Iris pigment epithelial cell (primary cell): ENCODE data around the gene OR10P1.
"Not testable (repeated sequence)": the region's sequence is repeated elsewhere in the genome, so short reads cannot be mapped to it uniquely, and the experiment has no call there.

Experiments
- DNase-seq: peaks from one replicate; pipeline ENCODE4 v3.0.0-alpha.2; 2011; ENCODE audit warnings: low read depth

The OR10P1 gene

DNA sequence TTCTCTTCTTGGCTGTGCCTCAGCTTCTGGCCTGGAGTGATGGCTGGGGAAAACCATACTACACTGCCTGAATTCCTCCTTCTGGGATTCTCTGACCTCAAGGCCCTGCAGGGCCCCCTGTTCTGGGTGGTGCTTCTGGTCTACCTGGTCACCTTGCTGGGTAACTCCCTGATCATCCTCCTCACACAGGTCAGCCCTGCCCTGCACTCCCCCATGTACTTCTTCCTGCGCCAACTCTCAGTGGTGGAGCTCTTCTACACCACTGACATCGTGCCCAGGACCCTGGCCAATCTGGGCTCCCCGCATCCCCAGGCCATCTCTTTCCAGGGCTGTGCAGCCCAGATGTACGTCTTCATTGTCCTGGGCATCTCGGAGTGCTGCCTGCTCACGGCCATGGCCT, at the start of gene OR10P1:
Gene OR10P1 (plus strand): TSS at position 40 of the 400 bp plus-strand sequence. CDS start 0 bp downstream, at position 40.
- no peak for DNase-seq

GRCh38 chr12:55590152-55590551, 46.5 kb upstream of the OR10P1 start:
- not testable (repeated sequence) for DNase-seq

DNA sequence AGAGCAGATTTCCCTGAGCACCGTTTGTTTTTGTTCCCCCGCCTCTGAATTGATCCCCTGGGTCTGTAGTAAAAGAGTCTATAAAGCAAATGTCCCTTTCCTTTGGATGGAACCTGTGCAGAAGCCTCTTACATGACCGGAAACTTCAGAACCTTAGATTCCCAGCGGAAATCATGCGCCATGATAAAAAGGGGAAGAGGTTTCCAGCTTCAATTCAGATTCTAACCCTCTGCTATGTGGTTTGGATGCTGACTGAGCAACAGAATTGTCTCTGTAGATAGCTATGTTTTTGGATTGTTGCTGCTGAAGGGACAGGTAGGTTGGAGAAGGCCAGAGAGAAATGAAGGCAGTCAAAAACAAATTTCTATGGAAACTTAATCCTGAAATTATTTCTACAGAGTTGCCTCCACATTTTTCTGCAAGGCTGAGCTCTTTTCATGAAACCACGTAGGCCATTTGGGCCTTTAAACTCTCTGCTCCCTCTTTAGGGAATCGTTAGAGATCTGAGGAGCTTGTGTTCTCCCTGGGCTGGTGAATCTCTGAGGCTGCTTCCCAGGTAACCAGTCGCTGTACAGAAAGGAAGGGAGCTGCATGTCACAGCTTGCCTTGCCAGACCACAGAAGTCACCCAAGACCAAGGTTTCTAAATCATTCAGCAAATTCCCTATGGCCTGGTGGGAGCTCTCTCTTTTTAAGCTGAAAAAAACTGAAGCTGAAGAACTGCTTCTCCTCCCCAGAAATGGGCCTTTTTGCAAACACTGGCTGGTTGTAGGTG, 28.7 kb upstream of the OR10P1 start:
- no peak for DNase-seq

DNA sequence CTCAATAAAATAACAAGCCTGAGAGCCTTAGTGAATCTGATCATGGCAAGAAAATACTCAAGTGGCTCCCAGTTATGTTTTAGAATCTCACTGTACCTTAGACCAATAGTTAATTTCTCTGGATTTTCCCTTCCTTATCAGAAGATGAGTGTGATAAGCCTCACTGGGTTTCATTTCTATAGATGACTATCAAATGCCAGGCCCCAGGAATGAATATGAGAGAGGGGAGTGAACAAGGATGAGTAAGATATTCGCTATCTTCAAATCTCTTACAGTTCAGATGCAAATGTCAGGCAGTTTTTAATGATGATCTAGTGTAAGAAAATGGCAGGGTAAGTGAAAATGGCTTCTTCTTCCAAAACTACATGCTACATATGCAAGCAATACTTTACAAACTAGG, 26.1 kb upstream of the OR10P1 start:
- DNase-seq, result no peak

DNA sequence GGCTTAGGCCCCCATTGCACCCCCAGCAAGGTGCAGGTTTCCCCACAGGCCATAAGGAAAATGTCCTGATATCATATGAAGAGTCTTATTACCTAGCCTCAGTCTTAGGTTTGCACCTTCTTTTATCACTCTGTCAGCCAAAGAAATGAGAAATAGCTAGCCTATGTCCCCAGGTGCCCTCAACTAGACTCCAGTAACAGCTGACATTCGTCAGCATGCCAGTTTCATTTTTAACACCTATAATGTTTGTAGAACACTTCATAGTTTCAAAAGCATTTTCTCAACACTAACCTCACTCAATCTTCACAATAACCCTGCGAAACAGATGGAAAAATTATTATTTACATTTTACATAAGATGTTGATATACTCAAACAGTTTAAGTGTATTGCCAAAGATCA, 24.0 kb upstream of the OR10P1 start:
- DNase-seq, result no peak

- DNase-seq, result no peak
Measured at GRCh38 chr12:55614764-55615163, 21.9 kb upstream of the OR10P1 start.

DNA sequence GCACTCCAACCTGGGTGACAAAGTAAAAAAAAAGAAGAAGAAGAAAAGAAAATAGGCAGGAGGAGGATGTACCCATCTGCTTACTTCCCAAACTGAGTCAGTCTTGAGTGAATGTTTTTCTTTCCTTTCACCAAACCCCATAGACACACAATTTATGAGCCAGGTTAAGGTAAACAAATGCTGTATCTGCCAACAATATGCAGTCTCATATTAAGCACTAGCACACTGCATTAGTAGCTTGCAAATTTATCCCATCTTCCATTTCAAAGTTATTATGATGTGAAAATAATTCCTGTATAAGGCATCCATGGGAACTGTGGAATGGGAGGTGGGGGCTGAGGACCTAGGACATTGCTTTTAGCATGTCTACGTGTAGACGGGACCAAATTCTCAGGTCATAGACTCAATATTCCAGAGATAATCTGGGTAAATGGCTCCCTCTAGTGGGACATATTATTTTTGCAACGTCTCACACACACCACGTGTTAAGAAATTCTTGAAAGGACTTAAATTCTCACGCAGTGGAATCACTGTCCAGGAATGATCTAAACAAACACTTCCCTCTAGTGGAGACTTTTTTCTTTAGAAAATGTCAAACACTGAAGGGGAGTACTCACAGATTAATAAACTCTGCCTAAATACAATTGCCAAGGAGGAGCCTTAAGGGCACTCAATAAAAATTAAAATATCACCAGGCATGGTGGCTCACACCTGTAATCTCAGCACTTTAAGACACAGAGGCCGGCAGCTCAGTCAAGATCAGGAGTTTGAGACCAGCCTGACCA, 17.1 kb upstream of the OR10P1 start:
- peak; percentile 89 for DNase-seq

- DNase-seq, result peak; percentile 15
Measured at GRCh38 chr12:55624056-55624455, 12.6 kb upstream of the OR10P1 start.

GRCh38 chr12:55626154-55626553, 10.5 kb upstream of the OR10P1 start:
- DNase-seq, result no peak

DNA sequence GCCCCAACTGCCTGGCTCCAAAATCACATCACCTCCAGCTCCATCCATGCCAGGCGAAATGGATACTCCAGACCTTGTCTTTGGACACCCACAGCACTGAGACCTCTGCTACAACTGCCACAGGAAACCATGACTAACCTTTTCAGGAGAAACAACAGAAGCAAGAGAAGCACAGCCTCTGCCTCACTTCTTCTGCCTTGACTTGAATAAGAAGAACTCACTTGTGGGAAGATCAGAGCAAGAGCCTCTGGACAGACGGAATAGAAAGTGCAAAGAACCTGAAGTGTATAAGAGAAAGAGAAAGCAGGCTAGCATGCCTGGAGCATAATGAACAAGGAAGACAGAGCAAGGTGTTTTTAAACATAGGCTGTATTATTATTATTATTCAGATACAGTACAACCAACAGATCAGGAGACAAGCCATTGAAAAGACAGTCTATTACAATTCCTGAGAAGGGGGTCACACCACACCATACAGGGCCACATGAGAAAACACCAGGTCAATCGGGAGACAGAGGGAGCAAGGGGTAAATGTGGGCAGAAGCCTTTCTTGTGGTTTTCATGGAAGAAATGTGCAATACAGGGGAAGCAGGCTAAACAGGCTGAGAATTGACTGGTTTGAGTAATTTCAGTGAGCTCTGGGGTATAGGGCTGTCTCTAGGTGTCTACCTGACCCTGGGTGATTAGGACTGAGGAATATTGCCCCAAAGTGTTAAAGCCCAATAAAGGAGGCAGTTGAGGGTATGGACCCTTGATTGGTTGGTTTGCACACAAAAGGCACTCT, 7.4 kb upstream of the OR10P1 start:
- DNase-seq, result peak; percentile 15

DNA sequence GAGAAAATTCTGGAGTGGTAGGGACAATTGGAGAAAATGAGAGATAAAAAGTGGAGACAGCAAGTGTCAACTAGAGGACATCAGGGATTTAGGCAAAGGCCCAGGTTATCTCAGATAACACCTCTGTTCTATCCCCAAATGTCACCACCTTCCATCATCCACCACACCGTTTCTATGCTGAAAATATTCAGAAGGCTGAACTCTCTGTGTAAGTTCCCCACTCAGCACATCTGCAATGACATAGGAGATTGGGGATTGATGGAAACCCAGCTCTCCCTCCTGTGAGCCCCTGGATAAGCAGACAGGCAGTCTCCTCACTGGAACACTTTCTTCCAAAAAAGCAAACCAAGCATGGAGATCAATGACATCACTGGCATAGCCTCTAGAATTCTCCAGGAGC, 5.6 kb upstream of the OR10P1 start:
- DNase-seq, result no peak

GRCh38 chr12:55631733-55632132, 5.0 kb upstream of the OR10P1 start:
- DNase-seq, result no peak

DNA sequence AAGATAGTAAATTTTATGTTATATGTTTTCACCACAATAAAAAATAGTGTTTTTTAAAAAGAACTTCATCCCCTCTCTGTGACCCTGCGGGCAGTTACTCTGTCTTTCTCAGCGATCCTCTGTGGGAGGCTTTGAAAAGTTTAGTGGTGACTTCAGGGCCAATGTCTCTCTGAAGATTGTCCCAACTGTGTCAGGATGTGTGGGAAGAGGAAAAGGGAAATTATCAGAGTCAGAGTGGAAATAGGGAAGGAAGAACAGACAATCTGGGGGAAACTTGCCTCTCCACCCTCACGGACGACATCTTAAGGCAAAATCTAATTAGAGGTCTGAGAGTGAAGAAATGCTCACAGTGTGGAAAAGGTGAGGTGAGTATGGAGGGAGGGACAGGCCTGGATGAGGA, 3.5 kb upstream of the OR10P1 start:
- no peak for DNase-seq

GRCh38 chr12:55636116-55636655, 506 bp upstream of the OR10P1 start:
- DNase-seq, result no peak

DNA sequence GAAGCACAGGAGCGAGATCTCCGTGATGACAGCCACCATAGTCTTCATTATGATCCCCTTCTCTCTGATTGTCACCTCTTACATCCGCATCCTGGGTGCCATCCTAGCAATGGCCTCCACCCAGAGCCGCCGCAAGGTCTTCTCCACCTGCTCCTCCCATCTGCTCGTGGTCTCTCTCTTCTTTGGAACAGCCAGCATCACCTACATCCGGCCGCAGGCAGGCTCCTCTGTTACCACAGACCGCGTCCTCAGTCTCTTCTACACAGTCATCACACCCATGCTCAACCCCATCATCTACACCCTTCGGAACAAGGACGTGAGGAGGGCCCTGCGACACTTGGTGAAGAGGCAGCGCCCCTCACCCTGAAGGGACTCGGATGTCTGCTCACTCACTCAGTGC, 775 bp downstream of the OR10P1 start:
- DNase-seq, result no peak

GRCh38 chr12:55641595-55641994, 4.9 kb downstream of the OR10P1 start:
- no peak for DNase-seq

- DNase-seq, result no peak
Measured at GRCh38 chr12:55642267-55642666, 5.6 kb downstream of the OR10P1 start.

- DNase-seq, result no peak
Measured at GRCh38 chr12:55642669-55643068, 6.0 kb downstream of the OR10P1 start.

DNA sequence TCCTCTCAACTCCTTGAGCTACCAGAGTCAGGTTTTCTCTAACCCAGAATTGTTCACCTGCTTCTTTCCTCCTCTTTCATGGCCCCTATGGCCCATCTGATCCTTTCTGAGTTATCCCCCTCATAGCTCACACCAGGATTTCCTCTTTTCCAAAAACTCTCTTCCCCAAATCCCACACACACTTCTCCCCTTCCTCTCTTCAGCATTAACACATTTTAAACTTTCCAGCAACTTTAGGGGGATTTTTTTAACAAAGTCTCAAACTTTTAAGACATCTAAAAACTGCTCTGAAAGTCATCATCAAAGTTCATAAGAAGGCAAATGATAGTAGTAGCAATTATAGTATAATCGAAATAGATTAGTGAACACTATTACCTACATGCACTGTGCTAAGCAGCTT, 7.9 kb downstream of the OR10P1 start:
- no peak for DNase-seq

DNA sequence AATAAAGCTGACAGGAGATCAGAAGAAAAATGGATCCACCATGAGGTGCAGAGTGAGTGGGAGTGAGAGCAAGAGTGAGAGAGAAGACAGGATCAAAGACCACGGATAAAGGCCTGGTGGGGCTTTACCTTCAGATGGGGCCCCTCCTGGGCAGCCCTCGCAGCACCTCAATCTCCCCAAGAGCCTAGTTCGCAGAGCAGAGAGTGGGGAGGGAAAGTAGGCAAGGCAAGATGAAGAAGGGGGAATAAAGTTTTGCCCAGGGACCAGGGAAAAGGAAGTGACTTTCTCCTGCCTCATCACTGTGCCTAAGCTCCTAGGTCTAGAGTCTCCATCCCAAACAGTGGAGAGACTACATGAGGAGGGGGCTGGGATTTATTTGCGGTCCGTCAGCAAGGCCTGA, 10.3 kb downstream of the OR10P1 start:
- no peak for DNase-seq

DNA sequence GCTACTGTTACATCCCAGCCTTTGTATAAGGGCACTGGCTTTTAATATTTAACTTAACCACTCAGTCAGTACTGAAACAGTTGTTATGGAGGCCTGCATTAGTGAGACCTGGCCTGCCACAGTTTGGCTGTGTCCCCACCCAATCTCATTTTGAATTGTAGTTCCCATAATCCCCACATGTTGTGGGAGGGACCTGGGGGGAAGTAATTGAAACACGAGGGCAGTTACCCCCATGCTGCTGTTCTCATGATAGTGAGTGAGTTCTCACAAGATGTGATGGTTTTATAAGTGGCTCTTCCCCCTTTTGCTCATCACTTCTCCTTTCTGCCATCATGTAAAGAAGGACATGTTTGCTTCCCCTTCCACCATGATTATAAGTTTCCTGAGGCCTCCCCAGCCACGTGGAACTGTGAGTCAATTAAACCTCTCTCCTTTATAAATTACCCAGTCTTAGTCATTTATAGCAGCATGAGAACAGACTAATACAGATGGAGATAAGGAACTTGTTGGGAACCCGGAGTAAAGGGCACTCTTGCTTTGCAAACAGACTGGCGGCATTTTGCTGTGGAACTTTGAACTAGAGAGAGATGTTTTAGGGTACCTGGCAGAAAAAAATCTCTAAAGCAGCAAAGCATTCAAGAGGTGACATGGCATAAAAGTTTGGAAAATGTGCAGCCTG, 14.1 kb downstream of the OR10P1 start:
- DNase-seq, result not testable (repeated sequence)

DNA sequence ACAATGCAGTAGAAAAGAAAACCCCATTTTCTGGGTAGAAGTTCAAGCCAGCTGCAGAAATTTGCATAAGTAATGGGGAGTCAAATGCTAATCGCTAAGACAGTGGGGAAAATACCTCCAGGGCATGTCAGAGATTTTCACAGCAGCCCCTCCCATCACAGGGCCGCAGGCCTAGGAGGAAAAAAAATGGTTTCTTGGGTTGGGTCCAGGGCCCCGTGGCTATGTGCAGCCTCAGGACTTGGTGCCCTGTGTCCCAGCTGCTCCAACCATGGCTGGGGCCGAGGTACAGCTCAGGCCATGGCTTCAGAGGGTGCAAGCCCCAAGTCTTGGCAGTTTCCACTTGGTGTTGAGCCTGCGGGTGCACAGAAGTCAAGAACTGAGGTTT, 14.6 kb downstream of the OR10P1 start:
- no peak for DNase-seq
